Right hindlimb (tissue), 1 donor: ENCODE measurements around the gene KLHDC7B.
"Not testable (repeated sequence)": the region's sequence is repeated elsewhere in the genome, so short reads cannot be mapped to it uniquely, and the experiment has no call there.

Experiments used
- DNase-seq: peaks from one replicate; pipeline ENCODE4 v3.0.0-alpha.2; 2018

Gene KLHDC7B

GRCh38 chr22:50517495-50518260 lies 28.0 kb upstream of the KLHDC7B start:
- no peak for DNase-seq

GRCh38 chr22:50518606-50519005 lies 27.1 kb upstream of the KLHDC7B start:
- DNase-seq = no peak

DNA sequence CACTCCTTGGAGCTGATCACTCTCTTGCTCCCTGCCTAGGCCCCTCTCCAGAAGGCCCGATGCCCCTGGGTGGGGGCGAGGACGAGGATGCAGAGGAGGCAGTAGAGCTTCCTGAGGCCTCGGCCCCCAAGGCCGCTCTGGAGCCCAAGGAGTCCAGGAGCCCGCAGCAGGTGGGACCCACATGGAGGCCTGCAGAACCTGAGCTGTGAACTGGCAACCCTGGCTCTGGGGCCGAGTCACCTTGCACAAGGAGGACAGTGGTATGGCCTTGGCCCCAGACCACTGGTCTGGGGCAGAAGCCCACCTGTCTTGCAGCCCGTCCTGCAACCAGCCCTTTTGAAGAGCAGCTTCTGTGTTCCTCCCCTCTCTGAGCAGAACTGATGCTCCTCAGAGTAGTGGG lies 26.5 kb upstream of the KLHDC7B start:
- DNase-seq = no peak

DNA sequence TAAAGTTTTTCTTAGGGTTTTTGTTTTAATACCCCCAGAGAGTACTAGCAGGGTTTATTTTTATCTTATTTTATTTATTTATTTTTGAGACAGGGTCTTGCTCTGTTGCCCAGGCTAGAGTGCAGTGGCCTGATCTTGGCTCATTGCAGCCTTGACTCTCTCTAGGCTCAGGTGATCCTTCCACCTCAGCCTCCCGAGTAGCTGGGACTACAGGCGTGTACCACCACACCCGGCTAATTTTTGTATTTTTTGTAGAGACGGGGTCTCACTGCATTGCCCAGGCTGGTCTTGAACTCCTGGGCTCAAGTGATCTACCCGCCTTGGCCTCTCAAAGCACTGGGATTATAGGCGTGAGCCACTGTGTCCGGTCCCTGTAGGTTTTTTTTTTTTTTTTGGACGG lies 25.5 kb upstream of the KLHDC7B start:
- DNase-seq = not testable (repeated sequence)

GRCh38 chr22:50520826-50521453 lies 24.8 kb upstream of the KLHDC7B start:
- DNase-seq = no peak

GRCh38 chr22:50521710-50522109 lies 24.0 kb upstream of the KLHDC7B start:
- DNase-seq = no peak

DNA sequence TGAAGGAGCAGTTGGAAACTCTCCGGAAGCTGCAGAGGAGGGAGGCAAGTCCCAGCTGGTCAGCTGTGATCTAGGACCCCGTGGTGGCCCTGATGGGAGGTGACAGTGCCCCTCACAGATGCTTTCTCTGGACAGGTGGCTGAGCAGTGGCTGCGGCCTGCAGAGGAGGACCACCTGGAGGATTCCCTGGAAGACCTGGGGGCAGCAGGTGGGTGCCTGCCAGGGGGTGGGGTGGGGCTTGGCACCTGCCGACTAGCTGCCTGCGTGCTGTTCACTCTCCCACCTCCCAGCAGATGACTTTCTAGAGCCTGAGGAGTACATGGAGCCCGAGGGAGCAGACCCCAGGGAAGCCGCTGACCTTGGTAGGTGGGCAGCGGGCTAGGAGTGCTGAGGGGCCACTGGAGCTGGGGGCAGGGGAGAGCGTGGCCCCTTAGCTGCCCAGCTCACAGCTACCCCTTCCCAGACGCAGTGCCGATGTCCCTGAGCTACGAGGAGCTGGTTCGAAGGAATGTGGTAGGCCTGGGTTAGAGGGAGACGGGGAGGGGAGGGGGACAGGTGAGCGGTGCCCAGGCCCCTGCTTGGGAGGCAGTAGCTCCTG lies 23.4 kb upstream of the KLHDC7B start:
- peak; percentile 25 for DNase-seq

DNA sequence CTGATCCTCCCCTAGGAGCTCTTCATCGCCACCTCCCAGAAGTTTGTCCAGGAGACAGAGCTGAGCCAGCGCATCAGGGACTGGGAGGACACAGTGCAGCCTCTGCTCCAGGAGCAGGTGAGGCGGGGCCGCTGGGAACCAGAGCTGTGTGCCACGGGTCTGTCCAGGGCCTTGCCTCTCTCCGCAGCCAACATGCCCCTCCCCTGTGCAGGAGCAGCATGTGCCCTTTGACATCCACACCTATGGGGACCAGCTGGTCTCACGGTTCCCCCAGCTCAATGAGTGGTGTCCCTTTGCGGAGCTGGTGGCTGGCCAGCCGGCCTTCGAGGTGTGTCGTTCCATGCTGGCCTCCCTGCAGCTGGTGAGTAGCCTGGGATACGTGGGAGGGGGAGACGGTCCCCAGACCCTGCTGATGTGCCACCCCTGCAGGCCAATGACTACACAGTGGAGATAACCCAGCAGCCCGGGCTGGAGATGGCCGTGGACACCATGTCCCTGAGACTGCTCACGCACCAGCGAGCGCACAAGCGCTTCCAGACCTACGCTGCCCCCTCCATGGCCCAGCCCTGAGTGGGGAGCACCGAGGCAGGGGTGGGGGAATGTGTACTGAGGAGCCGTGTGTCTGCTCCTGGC lies 22.8 kb upstream of the KLHDC7B start:
- DNase-seq = peak; percentile 21

- no peak for DNase-seq
Measured at GRCh38 chr22:50523458-50523805, 22.3 kb upstream of the KLHDC7B start.

- DNase-seq = peak; percentile 23
Measured at GRCh38 chr22:50523806-50524675, 21.7 kb upstream of the KLHDC7B start.

DNA sequence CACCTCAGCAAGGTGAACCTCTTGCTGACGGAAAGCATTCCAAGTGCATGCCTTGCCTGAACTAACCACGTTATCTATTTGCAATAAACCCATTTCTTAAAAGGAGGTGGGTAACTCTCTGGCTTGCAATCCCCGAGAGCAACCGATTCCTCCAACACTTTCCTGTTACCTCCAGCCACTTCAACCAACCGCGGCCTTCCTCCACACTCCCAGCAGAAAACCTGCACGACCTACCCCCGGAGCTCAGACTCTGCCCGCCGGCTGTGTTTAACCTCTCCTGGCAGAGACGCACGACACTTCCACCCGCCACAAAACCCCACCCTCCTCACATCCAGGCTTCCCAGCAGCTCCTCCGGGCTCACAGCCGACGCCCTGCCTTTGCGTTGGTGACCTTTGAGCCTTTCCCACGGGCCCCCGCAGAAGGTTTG lies 21.0 kb upstream of the KLHDC7B start:
- DNase-seq = no peak

DNA sequence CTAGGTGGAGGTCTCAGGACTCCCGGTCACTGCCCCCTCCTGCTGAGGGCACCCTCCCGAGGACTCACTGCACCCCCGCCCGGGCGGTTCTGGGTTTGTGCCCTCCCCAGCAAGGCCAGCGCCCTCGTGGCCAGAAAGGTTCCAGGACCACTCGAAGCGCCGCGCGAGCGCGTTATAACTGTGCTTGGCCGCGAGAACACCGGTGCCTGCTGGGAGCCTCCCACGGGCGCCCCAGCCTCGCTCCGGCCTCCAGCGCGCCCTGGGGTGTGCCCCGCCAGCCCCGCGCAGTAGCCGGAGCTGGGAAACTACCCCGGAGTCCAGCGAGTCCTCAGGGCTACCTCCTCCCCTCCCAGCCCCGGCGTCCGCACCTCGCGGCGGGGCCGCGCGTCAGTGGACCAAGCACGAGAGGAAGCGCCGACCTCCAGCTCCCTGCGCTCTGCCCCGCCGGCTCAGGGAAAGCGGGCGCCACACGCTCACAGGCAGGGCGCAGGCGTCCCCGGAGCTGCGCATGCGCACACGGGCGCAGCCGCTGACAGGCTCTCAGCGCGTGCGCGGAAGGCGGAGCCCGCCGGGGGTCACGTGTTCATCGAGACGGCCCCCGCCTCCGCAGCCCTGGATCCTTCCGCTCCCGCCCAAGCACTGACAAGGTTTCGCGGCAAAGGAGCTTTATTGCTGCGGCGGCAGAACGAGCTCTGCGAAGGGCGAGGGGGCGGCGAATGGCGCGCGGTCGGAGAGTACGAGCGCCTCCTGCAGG lies 20.4 kb upstream of the KLHDC7B start, which contains the start of gene SCO2:
Gene SCO2 (minus strand): TSS at position 495 of the 754 bp plus-strand sequence. CDS start 1,187 bp downstream, outside the sequence.
- peak; percentile 98 for DNase-seq

DNA sequence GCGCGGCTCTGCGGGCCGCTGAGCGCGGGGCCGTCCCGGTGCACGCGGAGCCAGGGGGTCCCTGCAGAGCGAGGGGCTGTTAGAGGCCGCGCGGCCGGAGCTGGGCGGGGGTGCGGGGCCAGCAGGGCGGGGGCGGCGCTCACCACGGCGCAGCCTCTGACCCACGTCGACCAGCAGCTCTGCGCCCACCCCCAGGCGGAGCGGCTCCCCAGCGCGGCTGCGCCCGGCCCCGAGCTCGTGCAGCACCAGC lies 19.9 kb upstream of the KLHDC7B start:
- no peak for DNase-seq

- DNase-seq = peak; percentile 92
Measured at GRCh38 chr22:50526108-50526833, 19.4 kb upstream of the KLHDC7B start.

DNA sequence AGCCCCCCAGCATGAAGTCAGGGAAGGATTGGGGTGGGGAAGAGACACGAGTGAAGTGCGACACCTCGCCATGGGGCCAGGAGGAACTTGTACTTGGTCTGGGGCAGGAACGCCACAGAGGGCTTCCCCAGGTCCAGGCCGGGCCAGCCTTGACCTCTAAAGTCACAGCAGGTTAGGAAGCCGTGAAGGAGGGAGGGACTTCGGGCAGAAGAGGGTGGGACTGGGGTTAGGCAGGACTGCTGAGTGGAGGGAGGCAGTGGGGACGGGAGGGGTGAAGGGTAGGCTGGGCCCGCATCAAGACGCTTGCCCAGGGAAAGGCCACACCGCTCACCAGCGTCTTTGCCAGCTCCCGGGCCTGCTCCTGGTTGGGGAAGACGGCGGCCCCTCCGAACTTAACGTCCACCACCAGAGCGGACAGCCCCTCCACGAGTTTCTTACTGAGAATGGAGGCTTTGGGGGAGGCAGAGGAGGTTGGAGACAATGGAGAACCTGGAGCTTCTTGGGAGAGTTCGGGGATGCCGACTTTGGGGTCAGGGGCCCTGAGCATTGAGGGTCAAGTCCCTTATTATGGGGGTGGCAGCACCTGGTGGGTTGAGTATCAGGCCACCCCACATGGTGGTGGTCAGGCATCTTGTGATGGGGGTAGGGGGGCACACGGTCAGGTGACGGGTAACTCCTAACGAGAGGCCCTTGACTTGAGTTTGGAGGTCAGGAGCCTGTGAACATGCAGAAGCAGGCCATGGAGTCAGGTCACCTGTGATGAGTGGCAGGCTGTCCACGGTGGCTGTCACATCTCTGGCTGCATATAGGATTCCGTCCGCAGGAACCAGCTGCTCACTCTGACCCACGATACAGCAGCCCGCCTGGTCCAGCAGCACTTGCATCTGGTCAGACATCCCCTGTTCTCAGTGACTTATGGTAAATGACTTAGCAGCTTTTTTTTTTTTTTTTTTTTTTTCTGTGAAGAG lies 18.6 kb upstream of the KLHDC7B start:
- peak; percentile 46 for DNase-seq

GRCh38 chr22:50527921-50528681 lies 17.6 kb upstream of the KLHDC7B start:
- DNase-seq = no peak

GRCh38 chr22:50528682-50529415 lies 16.9 kb upstream of the KLHDC7B start:
- no peak for DNase-seq

GRCh38 chr22:50529416-50529896 lies 16.2 kb upstream of the KLHDC7B start:
- peak; percentile 58 for DNase-seq
